Neuronal stem cell (in vitro differentiated cells): ENCODE results near the gene ZSWIM4.
"Not testable (repeated sequence)": the region's sequence is repeated elsewhere in the genome, so short reads cannot be mapped to it uniquely, and the experiment has no call there.

Experiments
- DNase-seq: peaks from one replicate; pipeline ENCODE4 v3.0.0-alpha.2; 2013; ENCODE audit warnings: low spot score
- H2AFZ ChIP-seq: one replicate; pipeline ENCODE4 v1.6.1; 2013; ENCODE audit warnings: mild to moderate bottlenecking, low read length, inconsistent platforms
- H2AK5ac ChIP-seq: 2 replicates; pipeline ENCODE4 v1.6.1; 2013; ENCODE audit warnings: low read depth, mild to moderate bottlenecking, inconsistent platforms, low read length, moderate library complexity, mixed read lengths
- H2BK120ac ChIP-seq: 2 replicates; pipeline ENCODE4 v1.6.1; 2013; ENCODE audit warnings: low read depth, mild to moderate bottlenecking, inconsistent platforms, low read length, moderate library complexity, mixed read lengths
- H2BK12ac ChIP-seq: one replicate; pipeline ENCODE4 v1.6.1; 2013; ENCODE audit warnings: low read length, inconsistent platforms
- H2BK15ac ChIP-seq: 2 replicates; pipeline ENCODE4 v1.6.1; 2013; ENCODE audit warnings: mild to moderate bottlenecking, low read length, inconsistent platforms, mixed read lengths
- H2BK5ac ChIP-seq: one replicate; pipeline ENCODE4 v1.6.1; 2013; ENCODE audit warnings: inconsistent platforms, mild to moderate bottlenecking, low read length, moderate library complexity
- H3K14ac ChIP-seq: one replicate; pipeline ENCODE4 v1.6.1; 2013; ENCODE audit warnings: low read length, inconsistent platforms
- H3K18ac ChIP-seq: 2 replicates; pipeline ENCODE4 v1.6.1; 2013; ENCODE audit warnings: low read length, inconsistent platforms
- H3K23ac ChIP-seq: 2 replicates; pipeline ENCODE4 v1.6.1; 2013; ENCODE audit warnings: low read depth, mild to moderate bottlenecking, mixed read lengths, low read length, inconsistent platforms; ENCODE audit not compliant: poor library complexity
- H3K27ac ChIP-seq: replicated peaks from 3 replicates; pipeline ENCODE4 v1.5.1; 2013; ENCODE audit warnings: low read length, inconsistent platforms
- H3K27me3 ChIP-seq, 3 experiments: 2 replicates each; pipeline ENCODE4 v1.6.1; 2013; ENCODE audit warnings: low read length in 3 of 3, mild to moderate bottlenecking in 2 of 3, inconsistent platforms in 1 of 3, low read depth in 1 of 3, mixed read lengths in 1 of 3, moderate library complexity in 1 of 3; ENCODE audit not compliant: control insufficient read depth in 3 of 3, insufficient read depth in 3 of 3
- H3K36me3 ChIP-seq, 2 donors: replicated peaks in 1 of 2; 2 replicates each; pipeline ENCODE4 v1.6.1; 2013; ENCODE audit warnings: low read length in 2 of 2; ENCODE audit not compliant: control insufficient read depth in 2 of 2, insufficient read depth in 2 of 2
- H3K4ac ChIP-seq: 2 replicates; pipeline ENCODE4 v1.6.1; 2013; ENCODE audit warnings: inconsistent platforms, mild to moderate bottlenecking, low read length, moderate library complexity
- H3K4me1 ChIP-seq, 2 donors: 1 replicate in 1 of 2; 2 replicates in 1 of 2; pipeline ENCODE4 v1.6.1; 2013; ENCODE audit warnings: low read length in 2 of 2, low read depth in 1 of 2; ENCODE audit not compliant: control insufficient read depth in 2 of 2, insufficient read depth in 1 of 2
- H3K4me2 ChIP-seq: one replicate; pipeline ENCODE4 v1.6.1; 2013; ENCODE audit warnings: mild to moderate bottlenecking, low read length, inconsistent platforms; ENCODE audit not compliant: insufficient read depth, poor library complexity, severe bottlenecking
- H3K4me3 ChIP-seq, 2 donors: 2 replicates each; pipeline ENCODE4 v1.5.1; 2013; ENCODE audit warnings: low read length in 2 of 2, mild to moderate bottlenecking in 2 of 2, inconsistent platforms in 1 of 2, moderate library complexity in 1 of 2
- H3K79me1 ChIP-seq: one replicate; pipeline ENCODE4 v1.6.1; 2013; ENCODE audit warnings: low read depth, mild to moderate bottlenecking, inconsistent platforms, low read length, moderate library complexity
- H3K9ac ChIP-seq: one replicate; pipeline ENCODE4 v1.6.1; 2013; ENCODE audit warnings: mild to moderate bottlenecking, low read depth, low read length, inconsistent platforms; ENCODE audit not compliant: poor library complexity
- H3K9me3 ChIP-seq, 2 donors: replicated peaks in 1 of 2; 2 replicates each; pipeline versions ENCODE3 to v1.6.1; 2013; ENCODE audit warnings: low read length in 2 of 2, mild to moderate bottlenecking in 2 of 2, inconsistent platforms in 1 of 2, low read depth in 1 of 2, mixed read lengths in 1 of 2, moderate library complexity in 1 of 2; ENCODE audit not compliant: control insufficient read depth in 2 of 2, insufficient read depth in 1 of 2
- H4K8ac ChIP-seq: one replicate; pipeline ENCODE4 v1.6.1; 2013; ENCODE audit warnings: low read depth, mild to moderate bottlenecking, inconsistent platforms, low read length, moderate library complexity
- H4K91ac ChIP-seq: one replicate; pipeline ENCODE4 v1.6.1; 2013; ENCODE audit warnings: low read length, low read depth, mild to moderate bottlenecking, inconsistent platforms; ENCODE audit not compliant: poor library complexity
- WGBS, 2 donors: extraction: QIAGEN DNeasy Blood & Tissue Kit; methylation state at CpG; one replicate each; pipeline ENCODE4 v1.1.7; 2013; ENCODE audit warnings: missing lambda C conversion rate in 2 of 2, mixed read lengths in 1 of 2; ENCODE audit not compliant: insufficient read length in 2 of 2, insufficient replicate concordance in 1 of 2; ENCODE audit errors: extremely low coverage in 2 of 2; 5-methylcytosine and 5-hydroxymethylcytosine counted together

The ZSWIM4 gene

GRCh38 chr19:13779794-13780193, 15.4 kb upstream of the ZSWIM4 start:
- H3K9ac ChIP-seq, H3K4me2 ChIP-seq, H3K27me3 ChIP-seq, H3K23ac ChIP-seq, H2AK5ac ChIP-seq, H3K14ac ChIP-seq, H3K4me3 ChIP-seq, H3K27ac ChIP-seq, H2BK15ac ChIP-seq, H3K9me3 ChIP-seq, H2AFZ ChIP-seq, H2BK120ac ChIP-seq, H2BK5ac ChIP-seq, H2BK12ac ChIP-seq, H3K4ac ChIP-seq, H4K8ac ChIP-seq, DNase-seq, H4K91ac ChIP-seq, H3K18ac ChIP-seq, H3K79me1 ChIP-seq: not testable (repeated sequence)
- H3K4me1 ChIP-seq = peaks cover 11 to 15% of the 10 kb centered on the region in 2 donors
- no CpG with 5 or more reads among the region's 8 CpGs for WGBS, 2 donors
- peaks cover 25 to 40% of the 10 kb centered on the region in 2 donors for H3K36me3 ChIP-seq

GRCh38 chr19:13781547-13781946, 13.7 kb upstream of the ZSWIM4 start:
- Histone ChIP-seq H3K23ac (no peak overlapping the region), H2BK12ac (no peak overlapping the region), H3K4me3 (no peak overlapping the region), H3K18ac (no peak overlapping the region), H3K27ac (no peak overlapping the region), H2AFZ (peak overlapping the region; percentile 49), H3K14ac (no peak overlapping the region), H2AK5ac (no peak overlapping the region), H3K4ac (no peak overlapping the region), H3K79me1 (peaks cover 5% of the 10 kb centered on the region), H3K27me3 (no peaks in the 10 kb centered on the region), H2BK5ac (no peak overlapping the region), H3K9me3 (peaks cover 4 to 6% of the 10 kb centered on the region in 2 donors), H3K4me2 (no peak overlapping the region), H3K4me1 (peaks cover 7 to 15% of the 10 kb centered on the region in 2 donors), H4K8ac (no peak overlapping the region), H4K91ac (no peak overlapping the region), H2BK120ac (no peak overlapping the region), H2BK15ac (no peak overlapping the region), H3K36me3 (peaks cover 22 to 32% of the 10 kb centered on the region in 2 donors), H3K9ac (no peak overlapping the region)
- no CpG with 5 or more reads among the region's 5 CpGs for WGBS, 2 donors
- peak; percentile 64 for DNase-seq

DNA sequence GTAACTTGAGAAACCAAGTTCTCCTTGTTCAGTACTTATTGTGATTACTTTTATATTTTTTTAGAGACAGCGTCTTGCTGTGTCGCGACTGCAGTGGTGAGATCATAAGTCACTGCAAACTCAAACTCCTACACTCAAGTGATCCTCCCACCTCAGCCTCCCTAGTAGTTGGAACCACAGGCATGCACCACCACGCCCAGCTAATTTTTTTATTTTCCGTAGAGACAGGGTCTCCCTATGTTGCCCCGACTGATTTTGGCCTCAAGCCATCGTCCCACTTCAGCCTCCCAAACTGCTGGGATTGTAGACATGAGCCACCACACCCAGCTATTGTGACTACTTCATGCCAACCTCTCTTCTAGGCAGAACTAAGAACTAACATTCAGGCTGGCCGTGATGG, 12.7 kb upstream of the ZSWIM4 start:
- no peak overlapping the region for H3K14ac ChIP-seq

DNA sequence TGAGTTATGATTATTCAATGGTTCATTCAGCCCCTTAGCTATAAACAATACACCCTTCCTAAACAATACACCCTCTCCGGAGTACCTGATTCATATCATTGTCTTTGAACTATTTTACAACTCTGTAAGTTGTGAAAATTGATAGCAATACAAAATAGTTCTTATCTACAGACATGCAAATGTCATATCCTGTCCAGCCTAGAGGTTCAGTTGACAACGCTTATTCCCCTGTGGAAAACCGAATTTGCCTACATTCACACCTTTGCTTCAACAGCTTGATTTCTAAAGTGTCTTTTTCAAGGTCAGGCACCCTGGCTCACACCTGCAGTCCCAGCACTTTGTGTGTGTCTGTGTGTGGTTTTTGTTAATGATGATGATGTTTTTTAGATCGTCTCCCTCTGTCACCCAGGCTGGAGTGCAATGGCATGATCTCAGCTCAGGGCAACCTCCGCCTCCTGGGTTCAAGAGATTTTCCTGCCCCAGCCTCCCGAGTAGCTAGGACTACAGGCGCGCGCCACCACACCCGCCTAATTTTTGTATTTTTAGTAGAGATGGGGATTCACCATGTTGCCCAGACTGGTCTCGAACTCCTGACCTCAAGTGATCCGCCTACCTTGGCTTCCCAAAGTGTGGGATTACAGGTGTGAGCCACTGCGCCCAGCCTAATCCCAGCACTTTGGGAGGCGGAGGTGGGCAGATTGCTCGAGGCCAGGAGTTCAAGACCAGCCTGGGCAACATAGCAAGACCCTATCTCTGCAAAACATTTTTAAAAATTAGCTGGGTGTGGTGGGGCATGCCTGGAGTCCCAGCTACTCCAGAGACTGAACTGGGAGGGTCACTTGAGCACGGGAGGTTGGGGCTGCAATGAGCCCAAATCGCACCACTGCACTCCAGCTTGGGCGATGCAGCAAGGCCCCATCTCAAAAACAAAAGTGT, 11.4 kb upstream of the ZSWIM4 start:
- DNase-seq = no peak
- H2BK5ac ChIP-seq = no peak overlapping the region
- peak overlapping the region; percentile 26 for H2BK15ac ChIP-seq
- no peak overlapping the region for H2BK12ac ChIP-seq
- H3K9ac ChIP-seq = no peak overlapping the region
- H3K18ac ChIP-seq = no peak overlapping the region
- no CpG with 5 or more reads among the region's 18 CpGs for WGBS, 2 donors
- peaks cover 6 to 12% of the 10 kb centered on the region in 2 donors for H3K36me3 ChIP-seq
- H3K9me3 ChIP-seq = peaks cover 4 to 6% of the 10 kb centered on the region in 2 donors
- H2AK5ac ChIP-seq = peak overlapping the region; percentile 70
- no peak overlapping the region for H3K27ac ChIP-seq
- no peaks in the 10 kb centered on the region for H3K27me3 ChIP-seq
- no peak overlapping the region for H2BK120ac ChIP-seq
- H4K8ac ChIP-seq = no peak overlapping the region
- H2AFZ ChIP-seq = peak overlapping the region; percentile 31
- H3K4me3 ChIP-seq = no peak overlapping the region
- no peak overlapping the region for H4K91ac ChIP-seq
- no peaks in the 10 kb centered on the region for H3K79me1 ChIP-seq
- H3K4me1 ChIP-seq = peaks cover 7 to 15% of the 10 kb centered on the region in 2 donors
- no peak overlapping the region for H3K4me2 ChIP-seq
- no peak overlapping the region for H3K4ac ChIP-seq
- no peak overlapping the region for H3K23ac ChIP-seq
- H3K14ac ChIP-seq = no peak overlapping the region

More for the DNA sequence above, 12.7 kb upstream of the ZSWIM4 start:
- Histone ChIP-seq H2BK120ac (no peak overlapping the region), H3K9ac (no peak overlapping the region), H3K9me3 (peaks cover 4 to 6% of the 10 kb centered on the region in 2 donors), H3K27me3 (no peaks in the 10 kb centered on the region), H3K18ac (no peak overlapping the region), H3K79me1 (no peaks in the 10 kb centered on the region), H3K4me3 (no peak overlapping the region), H4K91ac (no peak overlapping the region), H3K36me3 (peaks cover 18 to 25% of the 10 kb centered on the region in 2 donors), H2AFZ (peak overlapping the region; percentile 31), H3K23ac (no peak overlapping the region), H3K27ac (no peak overlapping the region), H2BK15ac (peak overlapping the region; percentile 2), H3K4ac (no peak overlapping the region), H3K4me1 (peaks cover 7 to 15% of the 10 kb centered on the region in 2 donors), H2BK5ac (no peak overlapping the region), H3K4me2 (no peak overlapping the region), H2AK5ac (no peak overlapping the region), H2BK12ac (no peak overlapping the region), H4K8ac (no peak overlapping the region)
- no peak for DNase-seq
- WGBS, 2 donors = no CpG with 5 or more reads among the region's 8 CpGs
